Measurements from ENCODE around the gene HLA-DPB1. TPM values are rescaled to one million over a fixed set of nuclear protein-coding genes. Genes with fewer than 3 reads are reported as not detected.

HLA-DPB1 gene
- total RNA-seq, 1 experiment from 2014 or later: 47.3 TPM

- DNase-seq (ENCODE audit: low spot score): no peak
Observed at GRCh38 chr6:33136310-33136900, 60.6 kb downstream of the HLA-DPB1 start.

Other genes starting within 250 kb of the HLA-DPB1 start
- gene TAP2, start 237.3 kb upstream of the HLA-DPB1 start, total RNA-seq (2014; rRNA removed; shearing (Covaris generic)): 27.4 and 29.8 TPM in 2 replicates
- gene PSMB8, start 231.9 kb upstream of the HLA-DPB1 start, total RNA-seq (2014; rRNA removed; shearing (Covaris generic)): 210 and 212 TPM in 2 replicates
- 60.9 and 66.1 TPM in 2 replicates for gene TAP1, start 222.3 kb upstream of the HLA-DPB1 start, total RNA-seq (2014; rRNA removed; shearing (Covaris generic))
- 120 and 150 TPM in 2 replicates for gene PSMB9, start 221.8 kb upstream of the HLA-DPB1 start, total RNA-seq (2014; rRNA removed; shearing (Covaris generic))
- gene HLA-DMB, start 135.0 kb upstream of the HLA-DPB1 start, total RNA-seq (2014; rRNA removed; shearing (Covaris generic)): 4.5 and 4.6 TPM in 2 replicates
- 10.3 and 13.0 TPM in 2 replicates for gene HLA-DMA, start 122.9 kb upstream of the HLA-DPB1 start, total RNA-seq (2014; rRNA removed; shearing (Covaris generic))
- 52.2 and 57.6 TPM in 2 replicates for gene BRD2, start 107.4 kb upstream of the HLA-DPB1 start, total RNA-seq (2014; rRNA removed; shearing (Covaris generic))
- 0.14 TPM in 1 of 2 replicates, not detected in the other for gene HLA-DOA, start 66.4 kb upstream of the HLA-DPB1 start, total RNA-seq (2014; rRNA removed; shearing (Covaris generic))
- 5.2 and 5.4 TPM in 2 replicates for gene HLA-DPA1, start 2.3 kb upstream of the HLA-DPB1 start, total RNA-seq (2014; rRNA removed; shearing (Covaris generic))
- 0.10 and 0.39 TPM in 2 replicates for gene COL11A2, start 116.5 kb downstream of the HLA-DPB1 start, total RNA-seq (2014; rRNA removed; shearing (Covaris generic))
- 7.8 and 8.3 TPM in 2 replicates for gene RXRB, start 124.7 kb downstream of the HLA-DPB1 start, total RNA-seq (2014; rRNA removed; shearing (Covaris generic))
- 64.8 and 69.5 TPM in 2 replicates for gene SLC39A7, start 124.9 kb downstream of the HLA-DPB1 start, total RNA-seq (2014; rRNA removed; shearing (Covaris generic))
- 1.2 and 5.6 TPM in 2 replicates for gene HSD17B8, start 128.7 kb downstream of the HLA-DPB1 start, total RNA-seq (2014; rRNA removed; shearing (Covaris generic))
- gene RING1, start 132.5 kb downstream of the HLA-DPB1 start, total RNA-seq (2014; rRNA removed; shearing (Covaris generic)): 26.9 and 29.3 TPM in 2 replicates
- gene VPS52, start 195.9 kb downstream of the HLA-DPB1 start, total RNA-seq (2014; rRNA removed; shearing (Covaris generic)): 16.9 and 38.9 TPM in 2 replicates
- 2,534 and 2,796 TPM in 2 replicates for gene RPS18, start 196.1 kb downstream of the HLA-DPB1 start, total RNA-seq (2014; rRNA removed; shearing (Covaris generic))
- not detected in 2 replicates for gene B3GALT4, start 201.1 kb downstream of the HLA-DPB1 start, total RNA-seq (2014; rRNA removed; shearing (Covaris generic))
- 89.0 and 99.5 TPM in 2 replicates for gene WDR46, start 213.2 kb downstream of the HLA-DPB1 start, total RNA-seq (2014; rRNA removed; shearing (Covaris generic))
- gene PFDN6, start 213.6 kb downstream of the HLA-DPB1 start, total RNA-seq (2014; rRNA removed; shearing (Covaris generic)): 85.0 and 105 TPM in 2 replicates
- gene RGL2, start 223.0 kb downstream of the HLA-DPB1 start, total RNA-seq (2014; rRNA removed; shearing (Covaris generic)): 14.7 and 17.5 TPM in 2 replicates
- 56.5 and 69.8 TPM in 2 replicates for gene TAPBP, start 238.1 kb downstream of the HLA-DPB1 start, total RNA-seq (2014; rRNA removed; shearing (Covaris generic))
- 7.9 and 11.3 TPM in 2 replicates for gene ZBTB22, start 241.8 kb downstream of the HLA-DPB1 start, total RNA-seq (2014; rRNA removed; shearing (Covaris generic))
- gene DAXX, start 247.0 kb downstream of the HLA-DPB1 start, total RNA-seq (2014; rRNA removed; shearing (Covaris generic)): 45.4 and 73.9 TPM in 2 replicates